GM21825 (cell line): ENCODE measurements around the gene UCN3.
"Not testable (repeated sequence)": the region's sequence is repeated elsewhere in the genome, so short reads cannot be mapped to it uniquely, and the experiment has no call there.

Experiments
- ATAC-seq: cut with Tn5 transposase; IDR thresholded peaks from one replicate; pipeline ENCODE4 v1.9.1; 2021; ENCODE audit warnings: mild to moderate bottlenecking, moderate library complexity; ENCODE audit not compliant: unreplicated experiment

UCN3 gene

DNA sequence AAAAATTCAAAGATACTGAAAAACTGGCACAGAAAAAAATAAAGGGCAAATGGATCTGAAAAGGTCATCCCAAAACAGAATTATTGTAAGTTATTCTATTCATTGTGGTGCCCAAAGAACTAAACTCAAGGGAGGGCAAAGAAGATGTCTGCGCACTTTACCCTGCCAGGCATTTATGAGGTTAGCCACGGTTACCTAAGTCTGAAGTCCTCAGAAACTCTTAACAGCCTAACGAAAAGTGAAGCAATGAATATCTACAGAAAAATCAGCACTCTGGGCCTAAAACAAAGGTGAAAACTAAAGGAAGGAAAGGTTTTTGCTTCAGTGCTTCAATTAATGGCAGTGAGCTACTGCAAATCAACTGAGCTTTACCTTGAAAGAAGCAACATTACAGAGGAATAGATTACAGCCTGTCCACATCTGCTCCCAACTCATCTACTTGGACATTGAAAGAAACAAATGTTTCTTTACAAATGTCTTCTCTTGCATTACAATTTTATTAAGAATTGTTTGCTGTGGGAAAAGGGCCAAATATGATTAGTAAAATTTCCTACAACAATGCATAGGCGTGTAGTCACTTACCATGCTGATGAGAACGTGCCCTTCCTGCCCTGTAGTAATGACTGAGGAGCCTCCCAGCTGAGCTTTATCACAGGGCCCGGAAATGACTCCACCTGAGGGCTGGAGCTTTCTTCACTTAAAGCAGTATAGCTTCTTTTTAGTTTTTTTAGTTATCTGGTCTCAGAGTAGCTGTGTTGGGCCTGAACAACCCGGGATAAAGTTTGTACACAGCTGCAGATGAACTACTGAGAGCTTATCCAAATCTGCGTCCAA, 39.7 kb downstream of the UCN3 start, which contains the start of gene TUBAL3:
TSS of gene TUBAL3 (minus strand) at position 621 of the 834 bp plus-strand sequence. CDS start at position 585, 36 bp downstream.
- no peak for ATAC-seq

DNA sequence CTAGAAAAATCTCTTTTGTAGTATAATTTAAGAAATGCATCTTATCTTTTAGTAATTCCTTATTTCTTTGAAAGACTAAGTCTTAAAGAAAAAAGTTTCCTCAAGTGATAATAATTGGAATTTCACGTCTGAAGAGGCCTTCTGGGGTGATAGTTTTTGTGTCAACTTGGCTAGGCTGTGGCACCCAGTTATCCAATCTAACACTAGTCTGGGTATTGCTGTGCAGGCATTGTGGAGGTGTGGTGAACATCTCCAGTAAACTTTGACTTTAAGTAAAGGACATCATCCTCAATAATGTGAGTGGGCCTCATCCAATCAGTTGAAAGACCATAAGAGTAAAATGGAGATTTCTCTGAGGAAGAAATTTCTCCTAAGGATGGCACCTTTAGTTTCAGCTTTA, 42.2 kb downstream of the UCN3 start:
- ATAC-seq, result no peak

DNA sequence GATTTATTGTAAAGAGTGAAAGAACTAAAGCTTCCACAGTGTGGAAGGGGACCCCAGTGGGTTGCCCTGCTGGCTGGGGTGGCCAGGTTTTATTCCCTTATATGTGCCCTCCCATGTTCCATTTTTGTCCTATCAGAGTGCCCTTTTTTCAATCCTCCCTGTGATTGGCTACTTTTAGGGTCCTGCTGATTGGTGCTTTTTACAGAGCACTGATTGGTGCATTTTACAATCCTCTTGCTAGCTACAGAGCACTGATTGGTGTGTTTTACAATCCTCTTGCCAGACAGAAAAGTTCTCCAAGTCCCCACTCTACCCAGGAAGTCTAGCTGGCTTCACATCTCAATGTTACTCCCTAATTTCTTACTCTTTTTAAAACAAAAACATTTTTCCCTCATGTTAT, 46.0 kb downstream of the UCN3 start:
- ATAC-seq, result not testable (repeated sequence)

DNA sequence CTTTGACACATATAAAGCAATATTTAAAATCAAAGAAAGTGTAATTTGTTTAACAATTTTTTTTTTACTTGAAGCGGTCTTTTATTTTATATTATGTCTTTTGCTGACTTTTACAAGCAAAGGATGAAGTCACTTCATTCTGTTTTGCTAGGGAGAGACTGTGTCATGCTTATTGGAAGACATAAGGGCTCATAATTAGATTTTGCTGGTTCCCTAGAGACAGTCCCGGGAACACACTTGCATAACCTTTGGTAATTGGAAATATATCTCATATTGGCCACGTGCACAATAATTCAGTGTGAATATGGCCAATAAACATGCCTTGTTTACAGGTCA, 47.1 kb downstream of the UCN3 start:
- ATAC-seq, result no peak

DNA sequence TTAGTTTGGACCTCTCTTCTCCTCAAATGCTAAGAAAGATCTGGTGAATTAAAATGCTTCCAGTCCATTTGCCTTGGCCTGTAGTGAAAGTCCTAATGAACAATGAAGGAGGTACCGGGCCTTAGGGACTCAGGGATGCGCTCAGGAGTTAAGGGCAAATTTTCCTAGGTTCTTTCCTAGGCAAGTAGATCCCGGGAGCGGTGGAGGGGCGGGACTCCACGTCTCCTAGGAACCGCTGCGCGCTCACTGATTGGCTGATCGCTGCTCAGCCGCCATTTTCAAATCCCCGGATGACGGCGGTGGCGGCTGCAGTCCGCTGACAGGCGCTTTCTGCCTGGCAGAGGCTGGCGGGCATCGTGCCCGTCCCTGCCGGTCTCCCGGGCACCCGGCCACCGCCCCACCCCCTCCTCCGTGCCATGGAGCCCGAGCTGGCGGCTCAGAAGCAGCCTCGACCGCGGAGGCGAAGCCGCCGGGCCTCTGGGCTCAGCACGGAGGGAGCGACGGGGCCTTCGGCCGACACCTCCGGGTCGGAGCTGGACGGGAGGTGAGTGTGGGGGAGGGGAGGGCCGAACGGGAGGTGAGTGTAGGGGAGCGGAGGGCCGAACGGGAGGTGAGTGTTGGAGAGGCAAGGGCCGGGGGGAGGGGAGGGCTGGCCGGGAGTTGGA, 47.6 kb downstream of the UCN3 start, which contains the start of gene NET1:
TSS of gene NET1 (plus strand) at position 281 of the 665 bp plus-strand sequence. CDS start at position 417, 136 bp downstream.
- ATAC-seq, result peak; percentile 99

DNA sequence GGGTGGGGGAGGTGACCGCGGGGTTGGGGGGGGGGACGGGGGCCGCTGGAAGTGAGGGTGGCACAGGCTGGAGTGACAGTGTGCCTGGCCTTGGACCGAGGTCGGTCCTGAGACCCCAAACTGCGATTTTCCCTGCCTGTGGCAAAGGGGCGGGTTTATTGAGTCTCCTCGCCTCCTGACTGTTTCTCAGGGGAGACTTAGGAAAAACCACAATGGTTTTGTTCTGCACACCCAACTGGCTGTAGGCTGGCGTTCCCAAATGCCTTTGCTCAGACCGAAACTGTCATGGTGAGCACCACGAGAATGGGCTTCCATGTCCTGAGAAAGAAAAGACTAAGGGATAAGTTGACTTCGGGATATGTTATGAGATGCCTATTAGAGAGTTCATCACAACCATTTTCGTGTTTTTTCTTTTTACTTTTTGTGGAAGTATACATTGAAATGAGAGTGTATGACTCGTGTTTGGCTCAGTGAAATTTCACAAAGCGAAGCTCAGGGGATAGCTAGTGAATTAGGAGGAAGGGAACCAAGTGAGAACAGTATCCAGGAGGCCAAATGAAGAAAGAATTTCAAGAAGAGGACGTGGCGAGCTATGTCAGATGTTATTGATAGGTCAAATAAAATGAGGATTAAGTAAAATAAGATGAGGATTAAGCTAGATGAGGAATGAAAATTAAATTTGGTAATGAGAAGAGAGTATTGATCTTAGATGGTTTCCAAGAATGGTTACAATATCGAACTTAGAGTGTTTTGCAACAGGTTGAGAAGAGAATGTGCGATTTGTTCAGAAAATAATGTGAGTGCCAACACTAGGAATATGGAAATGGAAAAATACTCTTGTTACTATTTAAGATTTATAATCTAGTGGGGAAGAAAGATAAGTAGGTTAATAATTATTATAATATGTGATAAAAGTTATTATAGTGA, 48.5 kb downstream of the UCN3 start:
- ATAC-seq, result no peak

DNA sequence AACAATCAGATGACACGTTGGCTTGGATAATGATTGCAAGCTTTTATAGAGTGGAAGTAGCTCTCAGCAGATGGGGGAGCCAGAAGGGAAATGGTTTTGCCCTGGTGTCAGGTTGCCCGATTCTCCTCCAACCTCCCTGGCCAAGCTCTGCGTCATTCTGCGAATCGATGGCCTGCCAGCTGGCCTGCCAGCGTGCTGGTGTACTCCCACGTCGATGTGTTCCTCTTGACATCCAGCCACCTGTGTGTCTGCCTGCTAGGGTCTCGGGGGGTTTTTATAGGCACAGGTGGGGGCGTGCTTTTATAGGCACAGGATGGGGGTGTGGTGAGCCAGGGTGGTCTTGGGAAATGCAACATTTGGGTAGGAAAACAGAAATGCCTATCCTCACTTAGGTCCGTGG, 52.2 kb downstream of the UCN3 start:
- no peak for ATAC-seq

DNA sequence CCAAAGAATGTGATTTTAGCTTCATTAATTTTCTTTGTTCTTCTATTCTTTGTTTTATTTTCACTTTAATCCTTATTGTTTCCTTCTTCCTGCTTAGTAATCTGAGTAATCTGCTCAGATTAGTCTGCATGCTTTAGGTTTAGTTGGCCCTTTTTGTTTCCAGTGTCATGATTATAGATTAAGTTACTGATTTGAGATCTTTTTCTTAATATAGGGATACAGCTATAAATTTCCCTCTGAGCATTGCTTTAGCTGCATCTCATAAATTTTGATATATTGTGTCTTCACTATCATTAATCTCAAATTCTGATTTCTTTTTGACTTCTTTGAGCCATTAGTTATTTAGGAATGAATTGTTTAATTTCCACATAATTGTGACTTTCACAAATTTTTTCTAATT, 53.8 kb downstream of the UCN3 start:
- ATAC-seq, result no peak

DNA sequence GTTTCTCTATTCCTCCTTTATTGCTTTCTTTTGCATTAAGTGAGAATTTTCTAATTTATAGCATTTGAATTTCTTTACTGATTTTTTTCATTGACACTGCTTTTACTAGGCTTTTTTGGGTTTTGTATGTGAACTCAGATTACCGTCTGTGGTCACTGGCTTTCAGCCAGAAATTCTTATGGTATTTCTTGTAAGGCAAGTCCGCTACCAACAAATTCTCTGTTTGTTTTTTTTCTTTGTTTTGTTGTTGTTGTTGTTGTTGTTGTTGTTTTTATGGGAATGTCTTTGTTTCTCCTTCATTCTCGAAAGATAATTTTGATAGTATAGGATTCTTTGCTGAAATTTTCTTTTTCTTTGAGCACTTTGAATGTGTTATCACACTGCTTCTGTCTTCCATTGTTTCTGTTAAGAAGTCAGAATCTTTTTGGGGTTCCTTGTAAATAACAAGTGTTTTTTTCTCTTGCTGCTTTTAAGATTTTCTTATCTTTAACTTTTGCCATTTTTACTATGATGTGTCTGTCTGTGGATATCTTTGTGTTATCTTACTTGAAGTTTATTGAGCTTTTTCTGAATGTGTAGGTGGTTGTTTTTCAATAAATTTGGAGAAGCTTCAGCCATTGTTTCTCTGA, 54.8 kb downstream of the UCN3 start:
- ATAC-seq, result no peak

DNA sequence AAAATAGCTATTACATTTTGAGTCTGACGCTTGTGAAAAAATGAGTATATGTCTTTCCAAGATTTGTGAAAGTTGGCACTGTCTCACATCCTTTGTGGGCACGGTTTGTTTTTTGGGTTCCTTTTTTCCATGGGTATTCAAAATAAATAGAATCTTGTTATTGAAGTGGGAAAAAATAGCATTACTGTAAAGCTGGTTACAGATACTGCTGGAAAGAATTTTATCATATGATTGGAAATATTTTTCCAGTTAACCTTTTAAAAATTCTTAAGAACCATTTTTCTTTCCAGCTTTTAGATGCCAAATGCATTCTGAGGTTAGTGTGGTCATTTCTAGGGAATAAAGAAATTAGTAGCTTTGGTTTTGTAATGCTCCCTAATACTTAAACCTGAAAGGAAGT, 59.0 kb downstream of the UCN3 start:
- no peak for ATAC-seq
